HG03442 (cell line): ENCODE results near the gene ZNF385B.

Experiments
- ATAC-seq: cut with Tn5 transposase; IDR thresholded peaks from one replicate; pipeline ENCODE4 v1.9.1; 2021; ENCODE audit warnings: mild to moderate bottlenecking, moderate library complexity; ENCODE audit not compliant: unreplicated experiment

ZNF385B gene

GRCh38 chr2:179856205-179856604 is 5.2 kb downstream of the ZNF385B start:
- no peak for ATAC-seq

DNA sequence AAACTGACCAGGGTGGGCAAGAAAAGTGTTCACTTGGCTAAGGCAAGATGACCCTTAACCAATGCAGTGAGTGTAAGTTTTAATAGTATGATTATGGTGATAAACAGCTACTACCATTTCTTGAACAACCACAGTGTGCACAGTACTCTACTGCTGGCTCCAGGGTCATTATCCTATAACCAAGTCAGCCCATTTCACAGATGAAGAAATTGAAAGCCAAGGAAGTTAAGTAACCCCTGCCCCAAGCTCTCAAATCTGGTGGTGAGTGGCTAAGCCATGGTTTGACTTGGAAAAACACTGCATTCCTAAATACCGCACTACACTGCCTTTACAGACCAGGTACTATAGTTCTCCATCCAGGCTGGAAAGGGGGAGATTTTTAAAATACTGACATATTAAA is 5.7 kb downstream of the ZNF385B start:
- ATAC-seq: no peak

- no peak for ATAC-seq
Measured at GRCh38 chr2:179854891-179855290, 6.5 kb downstream of the ZNF385B start.

- no peak for ATAC-seq
Measured at GRCh38 chr2:179853108-179853507, 8.3 kb downstream of the ZNF385B start.

DNA sequence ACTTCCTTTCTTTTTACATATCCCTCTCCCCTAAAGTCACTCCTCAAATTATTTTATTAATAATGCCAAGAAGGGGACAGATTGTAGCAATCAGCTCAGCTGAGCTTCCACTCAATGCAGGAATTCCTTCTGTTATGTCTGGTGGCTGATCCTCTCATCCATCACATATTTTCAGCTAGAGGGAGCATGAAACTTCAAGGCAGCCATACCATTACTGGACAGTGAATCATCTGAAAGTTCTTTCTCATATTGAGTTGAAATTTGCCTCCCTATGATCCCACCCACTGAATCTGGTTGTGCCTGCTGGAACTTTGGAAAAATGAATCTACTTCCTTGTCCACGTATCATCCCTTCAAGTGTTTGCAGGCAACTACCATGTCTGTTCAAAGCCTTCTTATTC is 11.2 kb downstream of the ZNF385B start:
- ATAC-seq: no peak

DNA sequence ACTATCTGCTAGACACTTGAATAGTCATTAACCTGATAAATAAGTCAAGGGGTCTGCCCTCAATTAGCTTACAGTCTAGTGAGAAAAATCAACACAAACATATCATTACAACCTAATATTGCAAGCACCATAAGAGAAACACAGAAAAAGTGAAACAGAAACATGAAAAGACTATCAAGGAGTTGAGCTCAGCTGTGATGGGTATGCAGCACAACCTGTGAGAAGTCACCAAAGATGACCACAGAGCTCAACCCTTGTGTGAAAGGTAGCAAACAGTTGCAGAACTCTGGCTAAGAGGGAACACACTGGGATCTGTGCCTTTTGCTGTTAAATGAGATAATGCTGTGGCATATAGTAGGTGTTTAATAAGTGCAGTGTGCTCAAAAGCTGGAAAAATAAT is 11.7 kb downstream of the ZNF385B start:
- ATAC-seq: no peak

DNA sequence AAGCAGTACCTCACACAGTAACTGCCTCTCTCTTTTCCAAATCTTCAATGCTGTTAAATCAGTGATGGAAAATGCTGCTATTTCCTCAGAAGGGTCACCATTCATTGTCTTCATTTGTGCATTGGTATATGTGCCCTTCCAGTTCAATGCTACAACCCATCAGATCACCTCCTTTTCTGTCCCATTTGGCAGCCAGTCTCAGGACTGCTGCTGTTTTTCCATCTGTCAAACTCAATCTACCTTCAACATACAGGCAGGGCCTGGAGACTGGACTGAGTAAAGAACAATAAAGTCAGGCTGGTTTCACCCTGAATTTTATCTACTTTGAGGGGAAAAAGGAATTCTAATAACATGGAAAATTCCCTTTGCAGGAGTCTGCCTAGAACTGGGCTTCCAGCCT is 17.9 kb downstream of the ZNF385B start:
- ATAC-seq: no peak

DNA sequence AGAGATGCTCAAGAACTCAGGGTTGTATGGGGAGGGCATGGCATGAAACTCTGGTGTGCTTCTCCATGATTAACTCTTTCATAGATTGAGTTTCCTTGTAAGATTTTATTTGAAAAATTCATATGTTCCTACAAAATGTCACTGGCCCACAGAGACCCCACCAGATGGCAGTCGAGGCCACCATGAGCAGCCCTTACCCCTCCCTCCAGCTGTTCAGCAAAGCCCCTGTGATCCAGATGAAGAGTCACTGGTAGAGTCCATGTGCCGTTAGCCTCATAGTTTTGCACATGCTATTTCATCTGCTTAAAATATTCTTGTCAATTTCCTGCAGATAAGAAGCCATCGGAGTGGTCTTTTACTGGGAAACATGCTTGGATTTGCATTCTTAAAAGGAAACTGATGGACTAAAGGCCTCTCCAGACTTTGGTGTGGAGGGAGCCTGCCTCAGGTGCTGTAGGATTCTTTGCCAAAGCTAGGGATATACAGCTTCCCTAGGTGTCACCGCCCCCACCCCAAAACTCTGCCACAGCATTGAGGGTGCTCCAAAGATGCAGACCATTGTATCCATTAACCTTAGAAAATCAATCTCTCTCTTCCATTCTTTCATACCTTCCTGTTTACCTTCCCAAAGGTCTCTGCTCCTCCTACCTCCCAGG is 18.8 kb downstream of the ZNF385B start:
- ATAC-seq: no peak

- no peak for ATAC-seq
Measured at GRCh38 chr2:179840840-179841239, 20.6 kb downstream of the ZNF385B start.

DNA sequence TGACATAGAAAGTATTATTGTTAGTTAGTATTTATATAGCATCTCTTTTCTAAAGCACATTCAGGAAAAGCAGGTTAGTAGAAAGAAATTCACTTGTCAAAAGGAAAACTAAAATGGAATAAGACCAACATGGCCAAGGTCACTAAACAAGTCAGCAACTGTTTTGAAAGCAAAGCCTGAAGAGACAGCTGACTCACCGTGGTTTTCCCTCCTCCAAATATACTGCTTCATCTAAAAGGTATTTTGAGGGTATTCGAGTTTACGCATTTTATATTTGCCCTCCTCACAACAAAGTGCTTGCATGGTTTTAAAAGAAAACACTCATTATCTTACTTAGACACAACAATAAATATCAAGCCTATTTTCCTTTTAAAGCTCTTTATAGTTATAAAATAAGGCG is 24.0 kb downstream of the ZNF385B start:
- no peak for ATAC-seq

- ATAC-seq: no peak
Measured at GRCh38 chr2:179830043-179830787, 31.2 kb downstream of the ZNF385B start.

DNA sequence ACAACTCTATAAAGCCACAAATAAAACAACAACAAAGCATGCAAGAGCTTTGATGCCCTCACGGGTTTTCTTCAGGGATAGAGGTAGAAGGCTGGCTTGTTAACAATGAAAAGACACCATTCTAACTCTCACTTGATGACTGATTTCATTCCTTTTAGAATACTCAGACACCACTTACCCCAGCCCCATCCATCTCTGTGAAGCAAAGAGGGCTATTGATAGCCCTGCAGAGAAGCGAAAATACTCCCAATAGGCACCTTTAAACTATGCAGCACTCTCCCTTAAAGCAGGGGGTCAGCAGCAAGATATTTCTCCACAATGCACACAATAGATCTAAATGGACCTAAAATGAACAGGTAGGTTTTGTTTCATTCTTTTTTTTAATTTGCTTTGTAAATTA is 35.1 kb downstream of the ZNF385B start:
- ATAC-seq: no peak

- ATAC-seq: peak; percentile 52
Measured at GRCh38 chr2:179825494-179825893, 35.9 kb downstream of the ZNF385B start.

DNA sequence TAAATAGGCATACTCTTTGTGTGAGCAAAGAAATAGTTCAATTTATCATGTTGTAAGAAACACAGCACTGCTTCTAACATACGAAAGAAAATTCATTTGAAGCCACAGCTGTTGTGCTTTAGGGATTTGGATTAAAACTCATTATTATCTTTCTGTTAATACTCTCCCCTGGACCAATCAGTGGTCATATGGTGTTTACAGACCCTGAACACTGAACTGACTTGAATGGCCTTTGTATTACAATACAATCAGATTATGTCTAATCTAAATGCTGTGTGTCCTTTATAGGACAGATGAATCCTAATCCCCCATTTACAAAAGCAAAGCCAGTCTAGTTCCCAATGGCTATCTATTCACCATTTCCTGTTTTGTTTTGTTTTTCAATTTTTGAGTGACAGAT is 36.5 kb downstream of the ZNF385B start:
- no peak for ATAC-seq

DNA sequence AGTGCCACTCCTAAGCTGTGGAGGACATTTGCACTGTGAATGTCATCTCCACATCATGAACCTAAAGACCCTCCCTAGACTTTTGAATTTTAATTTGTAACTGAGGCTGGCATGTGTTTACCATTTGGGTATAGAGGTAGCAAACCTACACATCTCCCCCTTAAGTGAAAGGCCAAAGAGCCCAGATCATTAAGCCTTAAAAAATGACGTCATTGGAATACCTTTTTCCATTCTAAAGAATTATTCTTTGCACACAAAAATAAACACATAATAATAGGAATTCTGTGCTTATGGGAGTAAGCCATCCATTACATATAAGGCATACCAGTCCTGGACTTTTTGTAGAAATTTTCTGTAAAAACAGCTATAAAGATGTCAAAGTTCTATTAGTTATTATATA is 38.9 kb downstream of the ZNF385B start:
- no peak for ATAC-seq

- ATAC-seq: no peak
Measured at GRCh38 chr2:179818546-179818945, 42.9 kb downstream of the ZNF385B start.

GRCh38 chr2:179817181-179817841 is 44.1 kb downstream of the ZNF385B start:
- ATAC-seq: no peak

DNA sequence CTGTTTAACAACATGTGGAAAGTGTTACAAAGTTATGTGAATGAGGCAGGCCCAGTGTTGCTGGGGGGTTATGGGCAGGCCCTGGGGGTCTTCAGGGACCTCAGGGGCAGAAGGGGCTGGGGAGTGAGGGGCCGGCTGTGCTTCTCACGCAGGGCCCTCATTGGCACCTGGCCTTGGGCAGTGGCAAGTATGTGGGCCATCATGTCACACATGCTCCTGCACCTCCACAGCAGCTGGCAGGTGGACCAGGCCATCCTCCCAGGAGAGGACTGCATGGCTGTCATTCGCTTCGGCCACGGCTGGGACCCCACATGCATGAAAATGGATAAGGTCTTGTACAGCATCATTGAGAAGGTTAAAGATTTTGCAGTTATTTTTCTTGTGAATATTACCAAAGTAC is 47.4 kb downstream of the ZNF385B start:
- ATAC-seq: no peak

GRCh38 chr2:179812501-179812900 is 48.9 kb downstream of the ZNF385B start:
- ATAC-seq: no peak

DNA sequence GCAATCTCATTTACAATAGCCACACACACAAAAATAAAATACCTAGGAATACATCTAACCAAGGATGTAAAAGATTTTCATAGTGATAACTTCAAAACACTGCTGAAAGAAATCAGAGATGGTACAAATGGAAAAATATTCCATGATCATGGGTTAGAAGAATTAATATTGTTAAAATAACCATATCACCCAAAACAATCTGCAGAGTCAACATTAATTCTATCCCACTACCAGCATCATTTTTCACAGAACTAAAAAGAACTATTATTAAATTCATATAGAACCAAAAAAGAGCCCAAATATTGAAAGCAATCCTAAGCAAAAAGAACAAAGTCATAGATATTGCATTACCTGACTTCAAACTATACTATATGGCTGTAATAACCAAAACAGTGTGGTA is 50.4 kb downstream of the ZNF385B start:
- ATAC-seq: no peak

DNA sequence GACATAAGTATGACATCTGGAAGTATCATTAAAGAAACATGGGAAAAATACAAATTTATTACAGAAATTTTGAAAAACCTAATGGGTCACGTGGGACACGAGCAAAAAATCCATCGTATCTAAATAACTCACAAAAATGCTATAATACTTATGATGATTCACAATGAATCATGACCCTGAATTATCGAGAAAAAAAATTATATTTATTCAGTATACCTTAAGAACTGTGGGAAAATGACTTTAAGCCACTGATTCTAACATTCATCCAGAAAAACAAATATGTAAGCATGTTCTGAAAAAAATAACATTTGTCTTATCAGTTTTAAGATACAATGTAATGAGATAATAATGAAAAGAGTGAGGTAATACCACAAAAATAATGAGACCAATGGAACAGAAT is 51.8 kb downstream of the ZNF385B start:
- no peak for ATAC-seq

DNA sequence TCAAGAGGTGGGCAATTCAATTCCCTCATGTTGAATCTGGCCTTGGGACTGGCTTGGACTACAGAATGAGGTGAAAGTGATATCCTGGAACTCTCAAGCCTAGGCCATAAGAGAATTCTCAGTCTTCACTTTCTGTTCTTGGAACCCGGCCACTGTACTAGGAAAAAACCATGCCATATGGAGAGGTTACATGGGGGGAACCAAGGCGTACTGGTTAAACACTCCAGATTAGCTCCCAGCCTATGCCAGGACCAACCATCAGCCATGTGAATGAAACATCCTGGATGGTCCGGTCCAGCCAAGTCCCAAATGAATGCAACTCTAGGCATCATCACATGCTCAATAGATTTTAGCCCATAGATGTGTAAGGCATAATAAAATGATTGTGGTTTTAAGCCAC is 56.4 kb downstream of the ZNF385B start:
- ATAC-seq: no peak
